IMR-90 (cell line): ENCODE measurements around the gene APIP. TPM values are rescaled to one million over a fixed set of nuclear protein-coding genes. Genes with fewer than 3 reads are reported as not detected.

Experiments used
- ATAC-seq: fragments of 200-7000 bp; cut with Tn5 transposase; 2 replicates; pipeline ENCODE4 v1.9.1; 2020; ENCODE audit warnings: low read depth, mild to moderate bottlenecking, moderate library complexity
- BruUV-seq: library from RNA; stranded (reverse); fragments of 400-500 nt; replicated peaks from 2 replicates; lab custom pipeline; 2021; lab: Mats Ljungman, UMichigan
- CTCF ChIA-PET: fragments of 300-600 bp; formaldehyde crosslinking; extraction: SDS; loops from one replicate; lab custom pipeline; 2021; ENCODE audit warnings: antibody characterized with exemption; lab: Yijun Ruan, JAX
- POLR2A ChIA-PET: fragments of 300-600 bp; sonication (Branson Sonifier 250); formaldehyde crosslinking; loops from one replicate; lab custom pipeline; 2022; ENCODE audit warnings: antibody characterized with exemption; ENCODE audit not compliant: unreplicated experiment; lab: Charles Lee
- DNase-seq: peaks from one replicate; pipeline ENCODE4 v3.0.0; 2013
- H2AFZ ChIP-seq: replicated peaks from 2 replicates; pipeline ENCODE3; 2013; ENCODE audit warnings: low read length, mild to moderate bottlenecking; ENCODE audit not compliant: poor library complexity
- H2AK5ac ChIP-seq: 2 replicates; pipeline ENCODE4 v1.6.1; 2013; ENCODE audit warnings: low read depth, low read length, inconsistent platforms
- H2AK9ac ChIP-seq: replicated peaks from 2 replicates; pipeline ENCODE3; 2013; ENCODE audit warnings: mild to moderate bottlenecking, low read depth, low read length, moderate library complexity; ENCODE audit not compliant: poor library complexity
- H2BK120ac ChIP-seq: 2 replicates; pipeline ENCODE4 v1.6.1; 2013; ENCODE audit warnings: low read depth, low read length, inconsistent platforms
- H2BK15ac ChIP-seq: 3 replicates; pipeline ENCODE4 v1.6.1; 2013; ENCODE audit warnings: low read depth, low read length, inconsistent platforms
- H2BK20ac ChIP-seq: 2 replicates; pipeline ENCODE4 v1.6.1; 2013; ENCODE audit warnings: low read depth, mild to moderate bottlenecking, inconsistent platforms, low read length, moderate library complexity
- H2BK5ac ChIP-seq: 2 replicates; pipeline ENCODE4 v1.6.1; 2013; ENCODE audit warnings: mild to moderate bottlenecking, low read depth, low read length, inconsistent platforms; ENCODE audit not compliant: poor library complexity, severe bottlenecking
- H3K14ac ChIP-seq: replicated peaks from 2 replicates; pipeline ENCODE4 v1.6.1; 2013; ENCODE audit warnings: low read depth, low read length, inconsistent platforms
- H3K18ac ChIP-seq: 2 replicates; pipeline ENCODE4 v1.6.1; 2013; ENCODE audit warnings: low read depth, low read length, control low read depth
- H3K23ac ChIP-seq: 2 replicates; pipeline ENCODE4 v1.6.1; 2013; ENCODE audit warnings: low read depth, low read length, inconsistent platforms
- H3K27ac ChIP-seq: 2 replicates; pipeline ENCODE4 v1.5.1; 2013; ENCODE audit warnings: mild to moderate bottlenecking, control low read depth, low read length; ENCODE audit not compliant: insufficient read depth
- H3K27me3 ChIP-seq: 2 replicates; pipeline ENCODE4 v1.6.1; 2013; ENCODE audit warnings: low read length; ENCODE audit not compliant: control insufficient read depth, insufficient read depth
- H3K36me3 ChIP-seq: 2 replicates; pipeline ENCODE4 v1.6.1; 2013; ENCODE audit warnings: low read length, mixed read lengths; ENCODE audit not compliant: control insufficient read depth, insufficient read depth
- H3K4ac ChIP-seq: 2 replicates; pipeline ENCODE4 v1.6.1; 2013; ENCODE audit warnings: low read depth, low read length, inconsistent platforms
- H3K4me1 ChIP-seq: 2 replicates; pipeline ENCODE4 v1.6.1; 2013; ENCODE audit warnings: low read length, mixed read lengths; ENCODE audit not compliant: control insufficient read depth, insufficient read depth
- H3K4me2 ChIP-seq: 2 replicates; pipeline ENCODE4 v1.6.1; 2013; ENCODE audit warnings: low read depth, mild to moderate bottlenecking, control low read depth, low read length, moderate library complexity
- H3K4me3 ChIP-seq: 2 replicates; pipeline ENCODE4 v1.5.1; 2013; ENCODE audit warnings: low read depth, mild to moderate bottlenecking, control low read depth, low read length, moderate library complexity; ENCODE audit not compliant: insufficient read depth
- H3K56ac ChIP-seq: 2 replicates; pipeline ENCODE4 v1.6.1; 2013; ENCODE audit warnings: low read length, inconsistent platforms; ENCODE audit not compliant: insufficient read depth; ENCODE audit errors: extremely low read depth
- H3K79me1 ChIP-seq, 2 experiments: 2 replicates each; pipeline ENCODE4 v1.6.1; 2013; ENCODE audit warnings: low read length in 2 of 2, inconsistent platforms in 1 of 2, low read depth in 1 of 2
- H3K9ac ChIP-seq: 2 replicates; pipeline ENCODE4 v1.6.1; 2013; ENCODE audit warnings: low read depth, low read length, control low read depth
- H3K9me1 ChIP-seq: 2 replicates; pipeline ENCODE4 v1.6.1; 2013; ENCODE audit warnings: low read length, inconsistent platforms; ENCODE audit not compliant: insufficient read depth
- H3K9me3 ChIP-seq: 2 replicates; pipeline ENCODE4 v1.6.1; 2013; ENCODE audit warnings: low read length; ENCODE audit not compliant: control insufficient read depth, insufficient read depth
- H4K20me1 ChIP-seq: 2 replicates; pipeline ENCODE4 v1.6.1; 2013; ENCODE audit warnings: low read length, inconsistent platforms; ENCODE audit not compliant: insufficient read depth
- H4K5ac ChIP-seq: 2 replicates; pipeline ENCODE4 v1.6.1; 2013; ENCODE audit warnings: mild to moderate bottlenecking, low read depth, low read length, control low read depth
- H4K8ac ChIP-seq, 2 experiments: 2 replicates each; pipeline ENCODE4 v1.6.1; 2013; ENCODE audit warnings: low read depth in 2 of 2, low read length in 2 of 2, control low read depth in 1 of 2, inconsistent platforms in 1 of 2
- H4K91ac ChIP-seq: 2 replicates; pipeline ENCODE4 v1.6.1; 2013; ENCODE audit warnings: low read depth, low read length, inconsistent platforms; ENCODE audit not compliant: insufficient read depth
- CHD1 ChIP-seq: IDR thresholded peaks from 2 replicates; pipeline ENCODE4 v1.6.1; 2012; ENCODE audit warnings: low read depth, low read length, improper control_type of control experiment
- ELK1 ChIP-seq: fragments of 150-350 bp; IDR thresholded peaks from 2 replicates; pipeline ENCODE4 v1.6.1; 2016; ENCODE audit warnings: low read depth, mild to moderate bottlenecking, low read length, moderate library complexity, borderline replicate concordance
- MAZ ChIP-seq: IDR thresholded peaks from 2 replicates; pipeline ENCODE4 v1.6.1; 2012; ENCODE audit warnings: low read depth, mild to moderate bottlenecking, low read length, improper control_type of control experiment, moderate library complexity, borderline replicate concordance
- MXI1 ChIP-seq: IDR thresholded peaks from 2 replicates; pipeline ENCODE4 v1.6.1; 2012; ENCODE audit warnings: low read depth, mild to moderate bottlenecking, low read length, moderate library complexity, borderline replicate concordance
- RCOR1 ChIP-seq: IDR thresholded peaks from 2 replicates; pipeline ENCODE4 v1.6.1; 2012; ENCODE audit warnings: mild to moderate bottlenecking, low read length, improper control_type of control experiment; ENCODE audit not compliant: insufficient replicate concordance
- WGBS, 2 experiments: methylation state at CpG; one replicate each; pipeline versions ENCODE4 v1.1.5 to v1.1.7; 2013; ENCODE audit warnings: missing lambda C conversion rate in 2 of 2; ENCODE audit not compliant: insufficient read length in 1 of 2; ENCODE audit errors: extremely low coverage in 2 of 2; 5-methylcytosine and 5-hydroxymethylcytosine counted together
- dilution Hi-C: fragments of 300-500 bp; cut with HindIII; formaldehyde crosslinking; loops from one replicate; pipeline ENCODE4 v1.14.3; 2018; ENCODE audit warnings: low sequenced_read_pairs; ENCODE audit not compliant: unreplicated experiment
- in situ Hi-C: fragments of 300-500 bp; cut with MboI; formaldehyde crosslinking; loops from 3 replicates; pipeline ENCODE4 v1.14.3; 2019; ENCODE audit warnings: low sequenced_read_pairs, inconsistent platforms, mixed read lengths
- intact Hi-C: fragments of 100-400 bp; cut with micrococcal nuclease; formaldehyde crosslinking; loops from 2 replicates; pipeline ENCODE4 v1.10.0; 2022
- polyA plus RNA-seq, 3 experiments: library from polyadenylated mRNA; depleted of rRNA; stranded (reverse); fragments of >200 nt; gene quantifications; 2 replicates each; pipeline ENCODE4 v1.2.3, GENCODE V29; 2012; ENCODE audit warnings: low replicate concordance in 1 of 3
- total RNA-seq: library from RNA; depleted of rRNA; stranded (reverse); fragments of >200 nt; gene quantifications from 2 replicates; pipeline ENCODE4 v1.2.3, GENCODE V29; 2012

Gene APIP
- total and polyA plus RNA-seq, 2 of the 4 experiments (the other 2 are of a cell fraction) = 9.9 to 16.6 TPM

DNA sequence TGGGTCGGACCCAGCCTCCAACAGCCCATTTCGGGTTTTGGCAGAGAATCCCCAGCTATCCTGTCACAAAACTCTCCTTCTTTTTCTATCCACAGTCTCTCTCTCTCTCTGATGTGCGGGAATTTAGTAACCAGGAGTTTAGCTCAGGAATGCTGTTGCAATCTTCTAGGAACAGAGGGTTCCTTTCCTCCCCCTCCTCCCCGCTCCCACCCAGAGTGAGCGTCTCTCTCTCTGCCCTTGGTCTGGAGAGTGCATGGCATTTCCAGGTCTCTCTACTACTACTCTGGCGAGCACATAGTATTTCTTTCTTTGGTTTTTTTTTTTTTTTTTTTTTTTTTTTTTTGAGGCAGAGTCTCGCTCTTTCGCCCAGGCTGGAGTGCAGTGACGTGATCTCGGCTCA lies 17.7 kb downstream of the APIP start:
- in situ Hi-C loops = no loop called here
- no peak overlapping the region for H3K56ac ChIP-seq

More for the DNA sequence above, 17.7 kb downstream of the APIP start:
- H2AK5ac ChIP-seq = no peak overlapping the region
- dilution Hi-C loops = no loop called here
- no peak overlapping the region for H2AK9ac ChIP-seq
- TF ChIP-seq RCOR1 (no peak), MXI1 (no peak), ELK1 (no peak), CHD1 (no peak), MAZ (no peak)
- H2BK5ac ChIP-seq = no peak overlapping the region
- no peaks in the 10 kb centered on the region for H3K4me1 ChIP-seq
- H2BK120ac ChIP-seq = no peak overlapping the region
- no peak overlapping the region for H3K4me3 ChIP-seq
- peaks cover 2% of the 10 kb centered on the region; the same call in 1 of the 2 replicates for H3K36me3 ChIP-seq
- H3K27me3 ChIP-seq = no peaks in the 10 kb centered on the region
- no peak overlapping the region for H3K4ac ChIP-seq
- H4K5ac ChIP-seq = no peak overlapping the region
- ATAC-seq (no peak), DNase-seq (no peak)
- H3K27ac ChIP-seq = no peak overlapping the region
- no peak overlapping the region for H3K9ac ChIP-seq
- H3K18ac ChIP-seq = no peak overlapping the region
- H3K79me1 ChIP-seq = peaks cover 26 to 29% of the 10 kb centered on the region in 2 experiments; a peak in 3 of 4 replicates
- ChIA-PET CTCF (interaction anchor here (1.0 to 1.3 kb wide), 2 partner anchors 9 to 313 kb away, joined by 4 read pairs; no protein-coding TSS in a partner anchor), POLR2A (no interaction called here)
- H4K8ac ChIP-seq = no peak overlapping the region
- no peak overlapping the region for H3K23ac ChIP-seq
- H3K9me3 ChIP-seq = peaks cover 17% of the 10 kb centered on the region
- H4K20me1 ChIP-seq = no peaks in the 10 kb centered on the region
- no peak overlapping the region for H3K4me2 ChIP-seq
- no CpG with 5 or more reads among the region's 10 CpGs for WGBS, 2 experiments
- no peak overlapping the region for H3K14ac ChIP-seq
- H2BK20ac ChIP-seq = no peak overlapping the region
- H3K9me1 ChIP-seq = no peaks in the 10 kb centered on the region
- H2BK15ac ChIP-seq = no peak overlapping the region
- no peak overlapping the region for H4K91ac ChIP-seq
- intact Hi-C loops = no loop called here
- no peak overlapping the region for H2AFZ ChIP-seq
- no TSS peak for BruUV-seq
